DMS79 treated with DMSO at 0.1 percent for 48 hours (cell line): ENCODE data around the gene HEXB.

Experiments
- DNase-seq: peaks from one replicate; lab custom pipeline; 2025; lab: John Stamatoyannopoulos, UW

HEXB gene

DNA sequence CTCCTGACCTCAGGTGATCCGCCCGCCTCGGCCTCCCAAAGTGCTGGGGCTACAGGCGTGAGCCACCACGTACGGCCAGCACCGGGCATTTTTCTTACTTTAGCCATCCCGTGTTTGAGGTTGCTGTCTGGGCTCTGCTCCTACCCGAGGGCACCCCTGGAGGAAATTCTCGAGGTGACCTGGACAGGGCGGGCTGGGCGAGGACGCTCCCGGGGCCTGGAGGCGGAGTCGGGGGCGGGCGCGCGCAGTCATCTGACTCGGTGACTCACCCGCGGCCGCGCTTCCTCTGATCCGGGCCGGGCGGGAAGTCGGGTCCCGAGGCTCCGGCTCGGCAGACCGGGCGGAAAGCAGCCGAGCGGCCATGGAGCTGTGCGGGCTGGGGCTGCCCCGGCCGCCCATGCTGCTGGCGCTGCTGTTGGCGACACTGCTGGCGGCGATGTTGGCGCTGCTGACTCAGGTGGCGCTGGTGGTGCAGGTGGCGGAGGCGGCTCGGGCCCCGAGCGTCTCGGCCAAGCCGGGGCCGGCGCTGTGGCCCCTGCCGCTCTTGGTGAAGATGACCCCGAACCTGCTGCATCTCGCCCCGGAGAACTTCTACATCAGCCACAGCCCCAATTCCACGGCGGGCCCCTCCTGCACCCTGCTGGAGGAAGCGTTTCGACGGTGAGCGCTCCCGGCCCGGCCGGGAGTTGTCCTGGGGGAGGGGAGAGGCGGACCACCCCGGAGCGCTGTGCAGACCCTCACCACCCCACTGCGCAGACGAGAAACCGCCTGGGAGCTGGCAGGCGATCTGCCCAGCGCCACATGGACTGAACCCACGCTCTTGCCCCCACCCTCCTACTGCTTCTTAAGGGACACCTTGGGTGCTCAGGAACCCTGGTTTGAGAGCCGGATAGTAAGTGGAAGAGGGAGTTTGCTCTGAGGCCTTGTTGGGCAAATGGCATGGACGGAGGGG lies at the start of gene HEXB:
Gene HEXB (plus strand): TSS at position 334 of the 952 bp plus-strand sequence. CDS start 28 bp downstream, at position 362.
- DNase-seq = peak; percentile 16

DNA sequence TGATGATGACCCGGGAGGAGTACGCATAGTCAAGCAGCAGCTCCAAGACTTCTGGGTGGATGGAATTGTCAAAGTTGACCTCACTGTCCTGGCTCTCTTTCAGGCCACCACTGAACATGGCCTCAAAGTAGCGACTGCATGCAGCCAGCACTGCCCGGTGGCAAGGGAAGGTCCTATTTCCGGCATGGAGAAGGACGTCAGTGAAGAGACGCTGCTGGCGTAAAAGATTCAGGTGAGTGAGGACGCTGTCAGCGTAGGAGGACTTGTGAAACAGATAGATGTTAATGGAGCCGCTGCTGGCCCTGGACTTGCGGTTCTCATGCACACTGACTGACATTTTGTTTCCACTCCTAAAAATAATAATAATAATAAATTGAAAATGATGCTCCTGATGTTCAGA lies 48.9 kb upstream of the HEXB start:
- DNase-seq = no peak

DNA sequence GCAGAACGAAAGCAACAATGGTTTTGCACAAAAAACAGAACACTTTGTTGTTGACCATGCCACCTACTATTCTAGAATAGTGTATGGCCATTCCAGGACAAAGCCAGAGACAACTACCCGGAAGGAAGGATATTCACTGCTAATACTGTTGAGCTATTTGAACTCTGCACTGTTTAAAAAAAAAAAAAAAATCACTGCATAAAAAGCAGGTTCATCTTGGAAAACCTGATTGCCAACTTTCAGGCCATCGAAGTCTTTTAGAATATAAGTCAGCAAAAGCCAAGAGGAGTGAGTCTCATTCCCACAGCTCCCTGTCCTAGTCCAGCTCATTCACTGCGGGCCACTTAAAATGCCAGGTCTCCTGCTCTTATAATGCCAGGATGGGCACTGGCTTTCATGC lies 48.5 kb upstream of the HEXB start:
- DNase-seq = no peak

DNA sequence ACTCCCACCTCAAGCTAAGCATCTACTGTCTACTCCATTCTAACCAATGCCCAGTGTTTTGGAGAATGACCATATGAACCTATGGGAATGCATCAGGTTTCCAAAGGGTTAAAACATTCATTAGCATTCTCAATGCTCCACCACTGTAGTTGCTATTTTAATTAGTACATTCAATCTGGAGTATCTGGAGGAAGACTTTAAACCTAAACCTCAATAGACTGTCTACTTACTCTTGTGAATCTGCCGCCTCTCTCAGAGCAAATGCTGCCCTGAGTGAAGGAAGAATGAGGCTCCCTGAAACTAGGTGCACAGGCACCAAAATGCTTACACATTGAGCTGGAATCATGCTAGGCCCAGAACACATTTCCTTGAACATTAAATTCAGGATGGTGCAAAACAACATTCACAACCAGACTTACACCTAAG lies 46.5 kb upstream of the HEXB start:
- DNase-seq = no peak

DNA sequence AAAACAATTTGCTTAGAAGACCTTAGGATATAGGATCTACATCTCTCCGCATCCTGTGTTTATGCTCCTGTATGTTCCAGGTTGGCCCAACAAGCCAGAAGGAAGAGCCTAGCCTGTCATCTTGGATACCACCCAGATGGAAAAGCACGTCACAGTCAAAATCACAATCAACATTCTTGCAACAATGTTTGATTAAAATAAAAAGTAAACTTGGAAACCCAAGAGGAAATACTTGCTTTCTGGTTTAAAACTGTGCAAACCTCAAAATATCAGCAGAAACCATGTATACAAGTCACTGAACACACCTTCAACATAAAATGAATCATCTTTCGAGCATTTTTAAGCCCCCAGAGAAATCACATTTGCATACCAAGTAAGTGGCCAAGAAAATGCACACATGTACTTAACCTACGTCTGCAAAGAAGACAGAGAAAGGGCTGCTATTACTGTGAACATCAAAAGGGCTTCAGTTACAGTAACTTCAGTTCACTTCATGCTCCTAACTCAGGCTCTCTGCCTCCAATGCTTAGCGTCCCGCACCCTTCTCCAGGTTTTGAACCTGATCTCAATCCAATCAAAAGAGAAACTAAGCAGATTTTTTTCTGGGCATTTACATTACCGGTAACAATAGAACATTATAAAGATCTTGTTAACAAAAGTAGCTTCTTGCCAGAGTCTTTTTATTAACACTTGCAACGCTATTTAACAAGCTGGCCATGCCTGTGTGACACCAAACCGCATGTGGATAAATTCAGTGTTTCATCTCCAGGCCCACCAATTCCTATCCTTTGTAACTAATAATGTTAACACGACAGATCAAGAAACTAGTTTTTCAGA lies 45.8 kb upstream of the HEXB start:
- peak; percentile 22 for DNase-seq

DNA sequence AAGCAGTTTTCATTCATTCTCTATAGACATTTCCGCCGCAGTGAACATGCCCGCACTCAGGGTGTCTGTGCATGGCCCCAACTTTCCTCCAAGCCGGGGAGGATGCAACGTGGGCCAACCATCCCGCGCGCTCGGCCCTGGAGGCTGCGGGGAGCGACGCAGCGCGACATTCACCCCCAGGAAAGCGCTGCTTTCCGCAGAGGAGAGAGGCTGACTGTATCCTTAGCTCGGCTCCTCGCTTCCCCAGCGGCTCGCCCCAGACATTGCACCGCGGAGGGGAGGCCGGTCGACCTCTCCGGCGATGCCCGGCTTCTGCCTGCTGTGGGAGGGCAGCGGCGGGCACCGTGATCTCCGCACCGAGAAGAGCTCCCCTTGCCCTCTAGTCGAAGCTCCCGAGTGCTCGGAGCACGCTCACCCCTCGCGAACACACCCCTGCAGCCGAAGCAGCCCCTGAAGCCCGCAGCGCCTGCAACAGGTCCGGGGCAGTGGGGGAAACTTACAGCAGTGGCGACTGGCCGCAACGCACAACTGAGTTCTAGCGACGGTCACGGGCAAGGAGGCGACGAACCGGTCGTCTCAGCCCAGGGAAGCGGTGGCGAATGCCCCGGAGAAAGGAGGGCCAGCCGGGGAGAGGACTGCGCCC lies 45.1 kb upstream of the HEXB start:
- DNase-seq = no peak

DNA sequence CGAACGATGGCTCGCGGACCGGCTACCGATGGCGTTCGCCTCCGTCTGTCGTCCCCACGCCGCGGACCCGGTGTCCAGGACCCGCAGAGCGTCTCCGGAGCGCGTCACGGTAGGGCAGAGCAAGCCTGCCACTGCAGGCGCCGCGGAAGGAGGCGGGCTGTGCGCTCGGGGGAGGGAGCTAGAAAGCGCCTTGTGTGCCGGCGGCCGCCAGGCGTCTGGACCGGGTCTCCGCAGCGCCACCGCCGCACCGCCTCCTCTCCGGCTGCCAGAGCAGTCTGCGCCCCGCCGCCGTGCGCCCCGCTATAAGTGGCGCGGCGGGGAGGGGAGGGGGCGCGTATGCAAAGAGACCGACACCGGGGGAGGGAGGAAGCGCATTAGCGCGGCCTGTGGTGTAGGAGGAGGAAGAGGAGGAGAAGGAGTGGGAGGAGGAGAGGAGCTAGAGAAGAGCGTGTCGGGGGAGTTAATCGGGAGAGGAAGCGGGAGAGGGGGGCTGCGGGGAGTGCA lies 44.5 kb upstream of the HEXB start, which contains the start of gene ENC1:
Gene ENC1 (minus strand): TSS at position 279 of the 504 bp plus-strand sequence. CDS start 4,243 bp downstream, outside the sequence.
- peak; percentile 57 for DNase-seq

DNA sequence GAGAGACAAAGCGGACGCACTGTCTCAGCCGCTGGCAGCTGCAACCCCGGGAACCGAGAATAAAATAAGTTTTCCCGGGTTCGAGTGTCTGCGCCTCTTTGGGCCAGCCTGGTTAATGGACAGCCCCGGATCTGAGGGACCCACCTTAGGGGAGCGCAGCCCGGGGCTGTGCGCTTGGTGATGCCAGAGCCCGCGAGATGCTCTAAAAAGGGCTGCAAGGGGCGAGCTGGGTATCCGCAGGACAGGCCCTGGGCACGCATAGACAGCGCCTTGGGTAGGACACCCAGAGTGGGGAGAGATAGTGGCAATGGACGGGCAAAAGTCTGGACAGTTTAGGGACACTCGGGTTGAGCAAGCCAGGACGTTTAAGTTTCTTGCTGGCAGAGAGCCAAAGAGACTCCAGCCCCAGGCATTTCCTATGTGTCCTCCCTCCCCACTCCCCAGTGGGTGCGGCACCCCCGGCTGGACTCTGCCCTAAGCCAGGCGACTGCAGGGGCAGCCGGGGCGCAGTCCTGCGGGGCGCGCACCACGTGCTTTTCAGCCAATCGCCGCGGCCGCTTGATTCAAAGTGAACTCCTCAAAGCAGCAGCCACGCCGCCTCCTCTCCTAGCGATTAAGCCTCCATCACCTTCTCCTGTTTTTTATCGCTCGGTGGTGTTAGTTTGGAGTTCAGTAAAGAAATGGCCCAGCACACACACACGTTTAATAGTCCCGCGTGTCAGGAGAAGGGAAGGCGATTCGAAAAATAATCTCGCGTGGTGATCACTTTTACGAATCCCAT lies 43.9 kb upstream of the HEXB start:
- DNase-seq = peak; percentile 64

DNA sequence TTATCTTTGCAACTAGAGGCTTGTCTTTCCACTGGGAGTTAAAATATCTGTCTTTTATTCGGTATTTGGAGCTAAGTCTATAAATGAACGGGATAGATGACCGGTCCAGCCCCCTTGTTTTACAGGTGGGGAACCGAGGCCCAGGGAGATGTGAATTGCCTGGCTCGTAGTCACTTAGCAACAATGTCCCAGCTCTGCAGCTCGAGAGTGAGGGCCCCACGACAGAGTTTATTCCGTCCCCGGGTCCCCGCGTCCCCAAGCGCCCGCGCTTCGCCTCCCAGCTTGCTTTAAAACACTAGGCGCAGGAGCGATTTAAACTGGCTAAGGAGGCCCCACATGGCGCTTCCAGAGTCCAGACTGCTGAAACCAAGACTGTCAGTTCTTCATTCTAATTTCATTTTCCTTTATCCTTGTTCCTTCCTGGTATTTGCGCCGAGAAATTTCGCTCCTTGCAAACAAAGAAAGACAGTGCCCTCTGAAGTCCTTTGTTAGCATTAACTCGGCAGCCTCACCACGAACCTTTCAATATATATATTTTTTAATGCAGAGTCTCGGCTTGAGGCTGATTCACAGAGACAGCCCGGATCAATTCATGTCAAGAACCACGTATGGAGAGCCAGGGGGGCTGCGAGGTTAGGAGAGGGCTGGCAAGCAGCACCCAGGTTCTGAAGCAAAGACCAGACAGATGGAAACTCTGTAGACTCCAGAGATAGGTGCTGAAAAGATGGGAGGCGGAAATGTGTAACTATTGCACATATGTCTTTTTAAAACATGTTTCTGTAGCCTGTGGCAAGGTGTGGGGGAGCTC lies 43.1 kb upstream of the HEXB start:
- peak; percentile 46 for DNase-seq

DNA sequence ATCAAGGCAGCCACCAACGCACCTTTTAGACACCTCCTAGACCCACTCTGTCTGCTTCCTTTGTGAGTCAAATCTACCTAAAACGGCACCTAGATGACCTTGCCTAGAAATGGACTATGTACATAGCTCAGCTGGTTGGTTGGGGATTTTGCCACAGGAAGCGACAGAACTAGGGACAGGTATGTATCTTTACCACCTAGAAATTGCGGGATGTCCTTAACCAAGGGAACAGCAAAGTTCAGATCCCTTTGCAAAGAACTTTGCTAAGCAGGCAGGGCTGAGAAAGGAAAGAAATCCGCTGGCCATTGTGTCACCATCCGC lies 42.5 kb upstream of the HEXB start:
- DNase-seq = no peak

DNA sequence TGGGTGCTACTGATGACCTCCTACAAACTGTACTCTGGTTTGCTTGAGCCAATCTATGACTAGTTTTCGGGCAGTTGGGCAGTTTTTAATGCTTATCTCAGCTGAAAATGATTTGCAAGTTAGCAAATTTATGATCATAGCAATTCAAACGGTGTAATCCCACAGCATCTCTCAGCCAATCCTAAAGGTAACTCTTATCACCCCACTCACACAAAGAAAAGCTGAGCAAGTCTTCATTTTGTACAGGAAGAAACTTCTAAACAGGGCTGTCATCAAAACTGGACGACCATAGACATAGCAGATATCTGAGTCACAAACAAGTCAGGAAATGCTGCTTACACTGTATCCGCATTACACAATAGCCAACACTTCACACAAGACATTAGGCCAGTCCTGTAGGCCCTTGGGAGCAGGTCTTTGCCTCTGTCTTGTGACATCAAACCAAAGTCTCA lies 41.9 kb upstream of the HEXB start:
- no peak for DNase-seq

DNA sequence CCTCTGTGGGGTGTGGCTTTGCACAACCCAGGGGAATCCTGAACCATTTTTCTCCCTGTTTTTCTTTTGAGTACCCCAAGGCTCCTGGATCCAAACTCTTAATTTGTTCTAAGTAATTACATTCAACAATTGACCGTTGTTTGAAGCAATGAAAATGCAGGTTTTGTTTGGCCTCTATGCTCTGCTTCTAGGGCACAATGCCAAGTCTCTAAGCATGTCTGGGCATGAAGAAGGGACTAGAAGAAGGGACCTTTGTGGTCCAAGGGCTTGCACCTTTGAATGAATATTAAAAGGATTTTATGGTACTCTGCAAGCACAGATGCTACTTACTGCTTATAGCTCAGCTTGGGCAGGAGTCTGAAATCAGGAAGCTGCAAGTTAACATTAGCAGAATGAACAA lies 37.9 kb upstream of the HEXB start:
- peak; percentile 87 for DNase-seq

DNA sequence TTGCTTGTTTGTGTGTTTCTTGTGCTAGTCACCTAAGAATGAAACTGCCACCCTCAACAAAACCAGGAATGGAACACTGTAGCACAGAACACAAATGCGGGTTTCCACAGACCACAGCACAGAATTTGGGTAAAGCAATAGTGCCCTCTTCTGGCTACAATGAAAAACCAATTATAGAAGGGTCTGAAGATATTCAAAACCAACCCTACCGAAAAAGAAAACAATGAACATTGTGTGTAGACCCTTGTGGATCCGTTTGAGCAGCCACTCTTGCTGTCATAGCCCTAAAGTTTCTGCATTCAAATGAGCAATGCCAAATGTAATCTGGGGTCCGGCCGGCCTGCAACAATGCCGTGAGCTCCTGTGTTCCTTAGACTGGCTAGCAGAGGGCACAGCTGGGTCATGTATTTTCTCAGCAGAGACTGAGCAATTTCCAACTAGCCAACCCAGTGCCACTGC lies 36.2 kb upstream of the HEXB start:
- peak; percentile 76 for DNase-seq

DNA sequence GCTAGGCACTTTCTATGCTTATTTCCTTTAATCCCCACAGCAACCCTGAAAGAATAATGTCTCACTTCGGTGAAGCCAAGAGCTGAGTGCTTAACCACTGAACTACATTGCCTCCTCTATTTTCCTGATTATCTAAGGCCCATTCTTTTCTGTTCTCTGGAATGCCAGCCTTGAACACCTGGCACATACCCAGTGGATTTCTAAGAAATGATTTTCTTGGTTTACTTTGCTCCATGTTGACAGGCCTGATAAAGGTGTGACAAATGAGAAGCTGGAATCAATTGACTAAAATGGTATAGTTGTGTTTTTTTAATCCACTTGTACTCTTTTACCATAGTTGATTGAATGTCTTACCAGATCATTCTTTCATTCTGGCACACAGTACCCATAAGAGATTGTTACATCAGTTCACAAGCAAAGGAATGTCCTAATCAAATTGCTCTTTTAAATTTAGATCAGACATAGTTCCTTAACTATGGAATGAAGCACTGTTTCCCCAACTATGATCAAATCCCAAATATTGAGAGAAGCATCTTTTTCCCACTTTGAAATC lies 35.5 kb upstream of the HEXB start:
- DNase-seq = no peak

DNA sequence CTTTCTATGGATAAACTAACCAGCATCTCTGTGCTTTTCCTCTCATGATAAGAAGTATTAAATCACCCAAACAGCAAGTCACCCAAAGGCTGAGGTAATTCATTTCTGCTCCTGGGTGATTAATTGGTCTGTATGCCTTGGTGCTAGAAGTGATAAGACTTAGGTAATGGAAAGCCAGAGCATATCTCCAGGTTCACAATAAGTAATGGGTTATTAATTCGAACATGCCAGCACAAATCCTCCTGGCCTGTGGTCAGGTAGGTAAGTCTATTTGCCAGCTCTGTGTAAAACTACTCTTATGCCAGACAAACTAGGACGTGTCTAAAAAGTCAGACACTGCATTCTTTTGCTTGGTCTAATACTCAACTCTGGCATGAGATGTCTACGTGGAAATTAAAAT lies 33.3 kb upstream of the HEXB start:
- peak; percentile 36 for DNase-seq

DNA sequence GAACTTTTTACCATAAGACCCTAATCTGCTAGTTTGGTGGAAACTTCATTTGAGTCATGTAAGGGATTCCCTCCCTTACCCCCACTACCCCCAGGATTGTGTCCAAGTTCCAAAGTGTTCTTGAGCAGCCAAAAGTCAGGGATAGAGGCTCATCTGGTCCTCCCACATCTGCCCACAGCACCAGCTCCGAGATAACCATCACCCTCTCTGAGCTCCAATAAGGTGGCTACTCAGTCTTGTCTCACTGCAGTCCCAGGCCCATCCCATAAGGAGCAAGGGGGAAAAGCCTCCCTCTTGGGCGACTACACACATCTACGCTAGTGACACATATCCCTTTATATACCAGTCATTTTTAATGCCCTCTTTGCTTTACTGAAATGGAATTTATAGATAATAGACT lies 32.5 kb upstream of the HEXB start:
- DNase-seq = no peak

DNA sequence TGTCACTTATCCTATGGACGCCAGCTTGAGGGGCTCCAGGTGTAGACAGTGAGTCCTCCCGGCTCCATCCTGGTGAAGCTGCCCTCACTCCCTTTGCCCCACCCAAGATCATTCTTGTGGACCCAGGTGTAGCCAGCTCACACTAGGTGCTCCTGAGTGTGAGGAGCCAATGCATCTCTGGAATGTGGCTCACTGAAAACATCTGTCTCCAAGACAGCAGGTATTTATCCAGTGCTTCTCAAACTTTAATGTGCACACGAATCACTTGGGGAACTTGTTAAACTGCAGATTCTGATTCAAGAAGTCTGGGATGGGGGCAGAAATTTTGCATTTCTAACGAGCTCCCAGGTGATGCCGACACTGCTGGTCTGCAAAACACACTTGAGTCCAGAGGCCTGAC lies 31.0 kb upstream of the HEXB start:
- DNase-seq = no peak

DNA sequence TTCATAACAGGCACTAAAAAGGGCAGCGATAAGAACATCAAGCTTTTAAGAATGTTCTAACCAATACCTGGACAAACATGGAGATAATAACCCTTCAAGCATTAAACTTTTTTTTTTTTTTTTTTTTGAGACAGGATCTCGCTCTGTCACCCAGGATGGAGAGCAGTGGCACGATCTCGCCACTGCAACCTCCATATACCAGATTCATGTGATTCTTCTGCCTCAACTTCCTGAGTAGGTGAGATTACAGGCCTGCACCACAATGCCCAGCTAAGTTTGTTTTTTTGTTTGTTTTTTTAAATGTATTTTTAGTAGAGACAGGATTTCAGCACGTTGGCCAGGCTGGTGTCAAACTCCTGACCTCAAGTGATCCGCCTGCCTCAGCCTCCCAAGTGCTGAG lies 29.8 kb upstream of the HEXB start:
- DNase-seq = no peak

DNA sequence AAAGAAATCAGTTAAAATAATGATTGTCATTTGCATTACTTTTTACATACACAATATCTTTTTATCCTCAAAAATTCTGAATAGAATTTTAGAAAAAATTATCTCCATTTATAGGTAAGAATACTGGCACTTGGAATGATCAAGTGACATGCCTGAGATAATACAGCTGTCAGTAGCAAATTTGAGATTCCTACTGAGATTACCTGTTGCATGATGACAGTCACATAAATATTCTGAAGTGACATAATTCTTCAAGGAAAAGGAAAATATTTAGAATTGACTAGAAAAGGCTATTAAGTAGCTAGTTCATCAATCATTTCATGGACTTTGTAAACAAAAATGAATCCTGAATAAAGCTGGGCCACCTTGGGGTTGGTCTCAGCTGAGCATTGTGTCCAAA lies 29.3 kb upstream of the HEXB start:
- DNase-seq = no peak

DNA sequence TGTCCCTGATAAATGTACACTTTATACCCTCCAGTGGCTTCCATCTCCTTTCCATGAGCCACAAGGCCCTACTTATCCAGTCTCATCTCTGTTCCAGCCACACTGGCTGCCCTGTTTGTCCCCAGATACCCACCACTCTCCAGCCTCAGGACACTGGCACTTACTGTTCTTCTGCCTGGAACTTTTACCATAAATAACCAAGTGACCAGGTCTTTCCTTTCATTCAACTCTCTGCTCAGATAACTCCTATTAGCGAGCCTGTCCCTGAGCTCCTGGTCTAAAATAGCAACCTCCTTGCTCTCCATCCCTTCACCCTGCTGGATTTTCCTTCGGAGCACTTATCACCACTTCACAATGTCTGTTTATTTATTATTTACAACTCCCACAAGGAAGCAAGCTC lies 27.9 kb upstream of the HEXB start:
- no peak for DNase-seq
